DOHH2 (cell line): ENCODE data around the gene GOLM1.
"Not testable (repeated sequence)": the region's sequence is repeated elsewhere in the genome, so short reads cannot be mapped to it uniquely, and the experiment has no call there.

Source experiments
- H3F3A ChIP-seq: fragments of 200-600 bp; sonication (generic), shearing (Covaris generic); 2 replicates; pipeline ENCODE4 v1.6.0; 2016; ENCODE audit warnings: antibody characterized with exemption, mild to moderate bottlenecking; ENCODE audit not compliant: control insufficient read depth, insufficient read depth
- H3K27ac ChIP-seq: fragments of 200-600 bp; sonication (generic); 2 replicates; pipeline ENCODE4 v1.5.1; 2014; ENCODE audit warnings: low read depth, mild to moderate bottlenecking, low read length, moderate library complexity
- H3K27me3 ChIP-seq: fragments of 200-600 bp; sonication (generic); 2 replicates; pipeline ENCODE4 v1.6.1; 2014; ENCODE audit warnings: mild to moderate bottlenecking, low read length, mixed read lengths; ENCODE audit not compliant: control insufficient read depth
- H3K36me3 ChIP-seq: fragments of 200-600 bp; sonication (generic); 2 replicates; pipeline ENCODE4 v1.6.1; 2014; ENCODE audit warnings: mild to moderate bottlenecking, low read length, moderate library complexity, mixed read lengths; ENCODE audit not compliant: control insufficient read depth
- H3K4me1 ChIP-seq: fragments of 200-600 bp; sonication (generic); 2 replicates; pipeline ENCODE4 v1.6.1; 2014; ENCODE audit warnings: mild to moderate bottlenecking, low read length, mixed read lengths; ENCODE audit not compliant: control insufficient read depth
- H3K4me2 ChIP-seq: fragments of 200-600 bp; sonication (generic); 2 replicates; pipeline ENCODE4 v1.6.0; 2014; ENCODE audit warnings: mild to moderate bottlenecking, low read length, moderate library complexity
- H3K4me3 ChIP-seq: fragments of 200-600 bp; sonication (generic); 2 replicates; pipeline ENCODE4 v1.5.1; 2014; ENCODE audit warnings: mild to moderate bottlenecking, low read length, mixed read lengths
- H3K79me2 ChIP-seq: fragments of 200-600 bp; sonication (generic); 2 replicates; pipeline ENCODE4 v1.6.1; 2014; ENCODE audit warnings: mild to moderate bottlenecking, low read length, mixed read lengths; ENCODE audit not compliant: control insufficient read depth
- H3K9me2 ChIP-seq: fragments of 200-600 bp; sonication (generic); replicated peaks from 2 replicates; pipeline ENCODE4 v1.6.1; 2014; ENCODE audit warnings: mild to moderate bottlenecking, low read length, mixed read lengths; ENCODE audit not compliant: control insufficient read depth
- H3K9me3 ChIP-seq: fragments of 200-600 bp; sonication (generic); 2 replicates; pipeline ENCODE4 v1.6.1; 2014; ENCODE audit warnings: antibody characterized with exemption, low read length, mixed read lengths; ENCODE audit not compliant: control insufficient read depth, insufficient read depth
- H4K20me1 ChIP-seq: fragments of 200-600 bp; sonication (generic); 2 replicates; pipeline ENCODE4 v1.6.0; 2014; ENCODE audit warnings: low read depth, mild to moderate bottlenecking, antibody characterized with exemption, low read length, moderate library complexity; ENCODE audit not compliant: control insufficient read depth, insufficient read depth
- EZH2phosphoT487 ChIP-seq: fragments of 200-600 bp; sonication (generic); IDR thresholded peaks from 2 replicates; pipeline ENCODE4 v1.6.1; 2017; ENCODE audit warnings: borderline replicate concordance, mild to moderate bottlenecking, antibody characterized with exemption, low read length, moderate library complexity, mixed read lengths
- TF ChIP-seq, protein P1 (sequence below): fragments of 200-600 bp; sonication (generic); IDR thresholded peaks from one replicate; pipeline ENCODE4 v1.5.1; 2014; ENCODE audit warnings: antibody characterized with exemption, mild to moderate bottlenecking, low read depth, low read length; ENCODE audit not compliant: poor library complexity, severe bottlenecking

Gene GOLM1, protein sequence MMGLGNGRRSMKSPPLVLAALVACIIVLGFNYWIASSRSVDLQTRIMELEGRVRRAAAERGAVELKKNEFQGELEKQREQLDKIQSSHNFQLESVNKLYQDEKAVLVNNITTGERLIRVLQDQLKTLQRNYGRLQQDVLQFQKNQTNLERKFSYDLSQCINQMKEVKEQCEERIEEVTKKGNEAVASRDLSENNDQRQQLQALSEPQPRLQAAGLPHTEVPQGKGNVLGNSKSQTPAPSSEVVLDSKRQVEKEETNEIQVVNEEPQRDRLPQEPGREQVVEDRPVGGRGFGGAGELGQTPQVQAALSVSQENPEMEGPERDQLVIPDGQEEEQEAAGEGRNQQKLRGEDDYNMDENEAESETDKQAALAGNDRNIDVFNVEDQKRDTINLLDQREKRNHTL

GRCh38 chr9:86098824-86099700 is at the start of gene GOLM1:
GOLM1 (minus strand) TSS chr9:86099558; CDS start chr9:86079320, 20,238 bp downstream.
- Histone ChIP-seq H4K20me1 (no peaks in the 10 kb centered on the region), H3K27ac (no peak within 1 kb of the TSS), H3K4me2 (peak within 1 kb of the TSS; percentile 54), H3K36me3 (no peaks in the 10 kb centered on the region), H3F3A (no peaks in the 10 kb centered on the region), H3K27me3 (peaks cover 36% of the 10 kb centered on the region), H3K9me3 (no peaks in the 10 kb centered on the region), H3K79me2 (no peaks in the 10 kb centered on the region), H3K9me2 (no peaks in the 10 kb centered on the region), H3K4me1 (no peaks in the 10 kb centered on the region; the same call in 1 of the 2 replicates), H3K4me3 (peak within 1 kb of the TSS; percentile 52)
- 0 out of 2 replicates have a peak, but pooled peaks have one; percentile 77 for TF ChIP-seq EZH2phosphoT487
- TF ChIP-seq, protein P1, sequence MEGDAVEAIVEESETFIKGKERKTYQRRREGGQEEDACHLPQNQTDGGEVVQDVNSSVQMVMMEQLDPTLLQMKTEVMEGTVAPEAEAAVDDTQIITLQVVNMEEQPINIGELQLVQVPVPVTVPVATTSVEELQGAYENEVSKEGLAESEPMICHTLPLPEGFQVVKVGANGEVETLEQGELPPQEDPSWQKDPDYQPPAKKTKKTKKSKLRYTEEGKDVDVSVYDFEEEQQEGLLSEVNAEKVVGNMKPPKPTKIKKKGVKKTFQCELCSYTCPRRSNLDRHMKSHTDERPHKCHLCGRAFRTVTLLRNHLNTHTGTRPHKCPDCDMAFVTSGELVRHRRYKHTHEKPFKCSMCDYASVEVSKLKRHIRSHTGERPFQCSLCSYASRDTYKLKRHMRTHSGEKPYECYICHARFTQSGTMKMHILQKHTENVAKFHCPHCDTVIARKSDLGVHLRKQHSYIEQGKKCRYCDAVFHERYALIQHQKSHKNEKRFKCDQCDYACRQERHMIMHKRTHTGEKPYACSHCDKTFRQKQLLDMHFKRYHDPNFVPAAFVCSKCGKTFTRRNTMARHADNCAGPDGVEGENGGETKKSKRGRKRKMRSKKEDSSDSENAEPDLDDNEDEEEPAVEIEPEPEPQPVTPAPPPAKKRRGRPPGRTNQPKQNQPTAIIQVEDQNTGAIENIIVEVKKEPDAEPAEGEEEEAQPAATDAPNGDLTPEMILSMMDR: no peak

DNA sequence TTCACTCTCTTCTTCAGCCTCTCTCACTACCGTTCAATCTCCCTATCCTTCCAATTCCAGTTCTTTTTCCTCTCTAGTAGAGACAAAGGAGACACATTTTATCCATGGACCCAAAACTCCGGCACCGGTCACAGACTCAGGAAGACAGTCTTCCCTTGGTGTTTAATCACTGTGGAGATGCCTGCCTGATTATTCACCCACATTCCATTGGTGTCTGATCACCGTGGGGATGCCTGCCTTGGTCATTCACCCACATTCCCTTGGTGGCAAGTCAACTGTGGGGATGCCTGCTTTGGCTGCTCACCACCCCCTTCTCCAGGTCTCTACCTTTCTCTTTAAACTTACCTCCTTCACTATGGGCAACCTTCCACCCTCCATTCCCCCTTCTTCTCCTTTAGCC is 47.3 kb upstream of the GOLM1 start:
- not testable (repeated sequence) for H3K4me1 ChIP-seq, H3K9me3 ChIP-seq, H3K27ac ChIP-seq, H3F3A ChIP-seq, H3K9me2 ChIP-seq, H3K4me2 ChIP-seq, H3K79me2 ChIP-seq, H4K20me1 ChIP-seq, H3K27me3 ChIP-seq, H3K4me3 ChIP-seq, H3K36me3 ChIP-seq

- H3K4me2 ChIP-seq, H3K4me3 ChIP-seq, H3F3A ChIP-seq, H3K9me2 ChIP-seq, H3K9me3 ChIP-seq, H4K20me1 ChIP-seq, H3K27ac ChIP-seq, H3K4me1 ChIP-seq, H3K27me3 ChIP-seq, H3K79me2 ChIP-seq, H3K36me3 ChIP-seq: not testable (repeated sequence)
Observed at GRCh38 chr9:86145960-86146359, 46.6 kb upstream of the GOLM1 start.

GRCh38 chr9:86142973-86143372 is 43.6 kb upstream of the GOLM1 start:
- Histone ChIP-seq H3K79me2 (no peaks in the 10 kb centered on the region), H3K4me2 (no peak overlapping the region), H3K27me3 (no peaks in the 10 kb centered on the region), H3F3A (no peaks in the 10 kb centered on the region), H3K4me3 (no peak overlapping the region), H3K4me1 (no peaks in the 10 kb centered on the region), H3K9me3 (no peaks in the 10 kb centered on the region), H3K27ac (no peak overlapping the region), H4K20me1 (no peaks in the 10 kb centered on the region), H3K9me2 (no peaks in the 10 kb centered on the region), H3K36me3 (no peaks in the 10 kb centered on the region)
- TF ChIP-seq, protein P1: no peak
- TF ChIP-seq EZH2phosphoT487: no peak
